A549 treated with CpdA at 1 μM for 4 hours (cell line): ENCODE results near the gene FHAD1. TPM values are rescaled to one million over a fixed set of nuclear protein-coding genes. Genes with fewer than 3 reads are reported as not detected.

Source experiments
- total RNA-seq: library from RNA; stranded (reverse); fragments of 200-300 nt; extraction: Qiagen RNA extraction; gene quantifications from 5 replicates; pipeline ENCODE4 v1.2.3, GENCODE V29; 2022; ENCODE audit warnings: low read depth

FHAD1 gene
- total RNA-seq = 0.46 to 0.78 TPM (median 0.69 TPM) in 5 replicates

GRCh38 chr1:15246960-15247614, at the start of gene FHAD1:
Gene FHAD1 (plus strand): TSS chr1:15247223. CDS start chr1:15251785, 4,562 bp downstream.

GRCh38 chr1:15409388-15410222, 162.6 kb downstream of the FHAD1 start, which contains the start of gene EFHD2:
Gene EFHD2 (plus strand): TSS chr1:15409888. CDS start chr1:15409972, 84 bp downstream.

Other genes with a start within 250 kb of the FHAD1 start
- 38.4 to 44.7 TPM (median 43.3 TPM) in 5 replicates for gene TMEM51, start 93.5 kb upstream of the FHAD1 start, total RNA-seq
- 164 to 255 TPM (median 241 TPM) in 5 replicates for gene EFHD2, start 162.7 kb downstream of the FHAD1 start, total RNA-seq
- gene CTRC, start 191.2 kb downstream of the FHAD1 start, total RNA-seq = 0.61 to 1.6 TPM (median 1.1 TPM) in 5 replicates
- not detected in 5 replicates for gene CELA2A, start 209.5 kb downstream of the FHAD1 start, total RNA-seq
- gene CELA2B, start 228.9 kb downstream of the FHAD1 start, total RNA-seq = not detected in 5 replicates